HEK293 (cell line): Measurements from ENCODE around the gene CD93.

ENCODE experiments used
- CTCF ChIA-PET: fragments of 350-600 bp; formaldehyde crosslinking; extraction: SDS; loops from one replicate; lab custom pipeline; 2021; ENCODE audit warnings: antibody characterized with exemption; lab: Yijun Ruan, JAX
- POLR2A ChIA-PET: fragments of 300-600 bp; formaldehyde crosslinking; extraction: SDS; loops from one replicate; lab custom pipeline; 2020; ENCODE audit warnings: antibody characterized with exemption, inconsistent platforms; lab: Yijun Ruan, JAX
- H3K27ac ChIP-seq: fragments of 200-500 bp; sonication (Bioruptor generic); 2 replicates; pipeline ENCODE4 v1.5.1; 2014; ENCODE audit warnings: low read depth, low read length, control low read depth, inconsistent platforms; ENCODE audit errors: extremely low read depth
- H3K36me3 ChIP-seq, 2 experiments: fragments of 200-500 bp in 1 of 2; sonication (Bioruptor generic) in 1 of 2; 1 replicate in 1 of 2; 2 replicates in 1 of 2; pipeline ENCODE4 v1.5.1; 2014 to 2017; ENCODE audit warnings: inconsistent platforms in 2 of 2, low read length in 2 of 2; ENCODE audit not compliant: control insufficient read depth in 2 of 2, insufficient read depth in 1 of 2
- H3K4me1 ChIP-seq: fragments of 200-500 bp; sonication (Bioruptor generic); 2 replicates; pipeline ENCODE4 v1.5.1; 2014; ENCODE audit warnings: mild to moderate bottlenecking, low read length, inconsistent platforms; ENCODE audit not compliant: control insufficient read depth, insufficient read depth
- H3K4me3 ChIP-seq: 2 replicates; pipeline ENCODE4 v1.5.1; 2011; ENCODE audit warnings: low read depth, mild to moderate bottlenecking, control low read depth, low read length, moderate library complexity
- H3K9me3 ChIP-seq: fragments of 200-500 bp; sonication (Bioruptor generic); 2 replicates; pipeline ENCODE4 v1.5.1; 2014; ENCODE audit warnings: low read depth, low read length, inconsistent platforms; ENCODE audit not compliant: control insufficient read depth, insufficient read depth
- BCL11A ChIP-seq: fragments of 450-650 bp; formaldehyde crosslinking; IDR thresholded peaks from 2 replicates; pipeline ENCODE4 v1.5.1; 2016; ENCODE audit warnings: low read depth, missing biosample characterization, missing genetic modification characterization
- BCL11B ChIP-seq: fragments of 450-650 bp; formaldehyde crosslinking; IDR thresholded peaks from 2 replicates; pipeline ENCODE4 v1.5.1; 2016; ENCODE audit warnings: low read depth, missing biosample characterization, missing genetic modification characterization
- BCL6B ChIP-seq: fragments of 450-650 bp; formaldehyde crosslinking; IDR thresholded peaks from 2 replicates; pipeline ENCODE4 v1.5.1; 2017; ENCODE audit warnings: missing biosample characterization, missing genetic modification characterization
- EGR2 ChIP-seq: fragments of 450-650 bp; formaldehyde crosslinking; IDR thresholded peaks from 2 replicates; pipeline ENCODE4 v1.5.1; 2016; ENCODE audit warnings: low read depth, missing biosample characterization, missing genetic modification characterization
- HIC1 ChIP-seq: fragments of 450-650 bp; formaldehyde crosslinking; IDR thresholded peaks from 2 replicates; pipeline ENCODE4 v1.5.1; 2016; ENCODE audit warnings: missing biosample characterization, missing genetic modification characterization
- HOXC10 ChIP-seq: sonication (generic); formaldehyde crosslinking; IDR thresholded peaks from 2 replicates; pipeline ENCODE4 v1.8.1; 2023; ENCODE audit warnings: mild to moderate bottlenecking, missing genetic modification reagents
- HOXD13 ChIP-seq: sonication (generic); formaldehyde crosslinking; IDR thresholded peaks from 2 replicates; pipeline ENCODE4 v1.8.0; 2022; ENCODE audit warnings: missing genetic modification reagents, borderline replicate concordance
- PRDM1 ChIP-seq: fragments of 450-650 bp; formaldehyde crosslinking; IDR thresholded peaks from 2 replicates; pipeline ENCODE4; 2016; ENCODE audit warnings: missing biosample characterization, missing genetic modification characterization
- REPIN1 ChIP-seq: fragments of 450-650 bp; formaldehyde crosslinking; IDR thresholded peaks from 2 replicates; pipeline ENCODE4 v1.5.1; 2017; ENCODE audit warnings: missing biosample characterization, missing genetic modification characterization, low read depth
- SCRT1 ChIP-seq: fragments of 450-650 bp; formaldehyde crosslinking; IDR thresholded peaks from 2 replicates; pipeline ENCODE4 v1.5.1; 2016; ENCODE audit warnings: missing biosample characterization, missing genetic modification characterization, borderline replicate concordance
- SP7 ChIP-seq: fragments of 450-650 bp; formaldehyde crosslinking; IDR thresholded peaks from 2 replicates; pipeline ENCODE4 v1.5.1; 2016; ENCODE audit warnings: missing biosample characterization, missing genetic modification characterization
- ZBTB26 ChIP-seq: fragments of 450-650 bp; formaldehyde crosslinking; optimal IDR thresholded peaks from 2 replicates; pipeline ENCODE3; 2016; ENCODE audit warnings: missing biosample characterization, mild to moderate bottlenecking, missing genetic modification characterization
- ZNF132 ChIP-seq: fragments of 450-650 bp; formaldehyde crosslinking; IDR thresholded peaks from 2 replicates; pipeline ENCODE4 v1.5.1; 2017; ENCODE audit warnings: missing biosample characterization, missing genetic modification characterization, borderline replicate concordance
- ZNF138 ChIP-seq: fragments of 450-650 bp; formaldehyde crosslinking; IDR thresholded peaks from 2 replicates; pipeline ENCODE4 v1.5.1; 2016; ENCODE audit warnings: missing biosample characterization, missing genetic modification characterization, borderline replicate concordance
- ZNF324 ChIP-seq: fragments of 450-650 bp; formaldehyde crosslinking; IDR thresholded peaks from 2 replicates; pipeline ENCODE4 v1.5.1; 2016; ENCODE audit warnings: missing biosample characterization, missing genetic modification characterization
- ZNF37A ChIP-seq: fragments of 450-650 bp; IDR thresholded peaks from 2 replicates; pipeline ENCODE4 v1.5.1; 2018; ENCODE audit warnings: missing biosample characterization, missing genetic modification characterization
- ZNF560 ChIP-seq: fragments of 450-650 bp; formaldehyde crosslinking; IDR thresholded peaks from 2 replicates; pipeline ENCODE4 v1.5.1; 2017; ENCODE audit warnings: missing biosample characterization, missing genetic modification characterization, borderline replicate concordance
- ZNF561 ChIP-seq: fragments of 450-650 bp; IDR thresholded peaks from 2 replicates; pipeline ENCODE4 v1.5.1; 2018; ENCODE audit warnings: missing biosample characterization, missing genetic modification characterization, borderline replicate concordance
- ZNF585B ChIP-seq: fragments of 450-650 bp; formaldehyde crosslinking; IDR thresholded peaks from 2 replicates; pipeline ENCODE4 v1.5.1; 2016; ENCODE audit warnings: missing biosample characterization, missing genetic modification characterization
- ZNF596 ChIP-seq: fragments of 450-650 bp; IDR thresholded peaks from 2 replicates; pipeline ENCODE4 v1.5.0; 2018; ENCODE audit warnings: missing biosample characterization, mild to moderate bottlenecking, missing genetic modification characterization, moderate library complexity
- ZNF621 ChIP-seq: fragments of 450-650 bp; formaldehyde crosslinking; IDR thresholded peaks from 2 replicates; pipeline ENCODE4 v1.5.1; 2017; ENCODE audit warnings: missing biosample characterization, missing genetic modification characterization
- ZNF629 ChIP-seq: fragments of 450-650 bp; formaldehyde crosslinking; IDR thresholded peaks from 2 replicates; pipeline ENCODE4 v1.5.1; 2017; ENCODE audit warnings: missing biosample characterization, missing genetic modification characterization
- ZNF664 ChIP-seq: fragments of 450-650 bp; formaldehyde crosslinking; IDR thresholded peaks from 2 replicates; pipeline ENCODE4 v1.5.1; 2016; ENCODE audit warnings: missing biosample characterization, missing genetic modification characterization
- ZNF692 ChIP-seq: fragments of 450-650 bp; formaldehyde crosslinking; IDR thresholded peaks from 2 replicates; pipeline ENCODE4 v1.5.1; 2016; ENCODE audit warnings: missing biosample characterization, missing genetic modification characterization
- ZNF747 ChIP-seq: fragments of 450-650 bp; formaldehyde crosslinking; IDR thresholded peaks from 2 replicates; pipeline ENCODE4 v1.5.1; 2016; ENCODE audit warnings: missing biosample characterization, missing genetic modification characterization
- ZNF791 ChIP-seq: fragments of 450-650 bp; formaldehyde crosslinking; IDR thresholded peaks from 2 replicates; pipeline ENCODE4 v1.5.1; 2016; ENCODE audit warnings: missing biosample characterization, missing genetic modification characterization
- ZNF843 ChIP-seq: fragments of 450-650 bp; formaldehyde crosslinking; IDR thresholded peaks from 2 replicates; pipeline ENCODE4 v1.5.1; 2016; ENCODE audit warnings: missing biosample characterization, missing genetic modification characterization
- ZSCAN16 ChIP-seq: fragments of 450-650 bp; formaldehyde crosslinking; IDR thresholded peaks from 2 replicates; pipeline ENCODE4 v1.5.1; 2016; ENCODE audit warnings: missing biosample characterization, missing genetic modification characterization

The CD93 gene

GRCh38 chr20:23122321-23122720, 36.2 kb upstream of the CD93 start (continued):
- no peak for TF ChIP-seq HIC1 (tag by site-specific recombination)
- no peak for TF ChIP-seq ZBTB26 (tag by site-specific recombination)

GRCh38 chr20:23121751-23122320, 35.7 kb upstream of the CD93 start:
- Histone ChIP-seq H3K36me3 (no peaks in the 10 kb centered on the region), H3K4me1 (no peaks in the 10 kb centered on the region), H3K27ac (no peak overlapping the region), H3K4me3 (no peak overlapping the region), H3K9me3 (no peaks in the 10 kb centered on the region)
- TF ChIP-seq ZNF692 (tag by site-specific recombination): no peak
- TF ChIP-seq SCRT1 (tag by site-specific recombination): no peak
- TF ChIP-seq ZNF843 (tag by site-specific recombination): no peak
- no peak for TF ChIP-seq ZNF585B
- TF ChIP-seq SP7 (tag by site-specific recombination): no peak
- no peak for TF ChIP-seq ZNF561 (tag by site-specific recombination)
- TF ChIP-seq HOXD13: no peak
- TF ChIP-seq ZNF132 (tag by site-specific recombination): no peak
- no peak for TF ChIP-seq ZNF747 (tag by site-specific recombination)
- no peak for TF ChIP-seq ZNF791 (tag by site-specific recombination)
- TF ChIP-seq BCL6B: no peak
- POLR2A ChIA-PET: no interaction called here
- CTCF ChIA-PET: no interaction called here

- Histone ChIP-seq H3K4me1 (no peaks in the 10 kb centered on the region), H3K4me3 (no peak overlapping the region), H3K9me3 (no peaks in the 10 kb centered on the region), H3K36me3 (no peaks in the 10 kb centered on the region), H3K27ac (no peak overlapping the region)
- POLR2A ChIA-PET: no interaction called here
- CTCF ChIA-PET: no interaction called here
- no peak for TF ChIP-seq ZNF621
- TF ChIP-seq ZSCAN16: no peak
- no peak for TF ChIP-seq ZNF560 (tag by site-specific recombination)
- TF ChIP-seq REPIN1 (tag by site-specific recombination): no peak
- TF ChIP-seq ZNF747 (tag by site-specific recombination): no peak
- TF ChIP-seq ZNF629 (tag by site-specific recombination): no peak
- no peak for TF ChIP-seq BCL11A (tag by site-specific recombination)
- TF ChIP-seq ZNF37A: no peak
- no peak for TF ChIP-seq ZNF324 (tag by site-specific recombination)
- no peak for TF ChIP-seq PRDM1 (tag by site-specific recombination)
- no peak for TF ChIP-seq ZNF664 (tag by site-specific recombination)
- TF ChIP-seq BCL11B (tag by site-specific recombination): no peak
- no peak for TF ChIP-seq EGR2
- no peak for TF ChIP-seq SCRT1 (tag by site-specific recombination)
- TF ChIP-seq HOXC10 (CRISPR knock-in tag): no peak
- TF ChIP-seq ZNF596 (tag by site-specific recombination): no peak
- no peak for TF ChIP-seq ZNF138 (tag by site-specific recombination)
Measured at GRCh38 chr20:23120936-23121750, 35.0 kb upstream of the CD93 start.
